Measurements from ENCODE around the gene VSIR.

- no peak for TF ChIP-seq CTCF (IDR thresholded peaks at IDR 0.05 in 8 of 11, conservative IDR thresholded peaks at IDR 0.05 in 3 of 11)
- TF ChIP-seq POLR2AphosphoS5 (IDR thresholded peaks at IDR 0.05), result no peak
- no peak for TF ChIP-seq POLR2A (IDR thresholded peaks at IDR 0.05)
Measured at GRCh38 chr10:71754562-71754961, 18.8 kb downstream of the VSIR start.
